Natural killer cell treated with Interleukin-12 subunit alpha and Interleukin-12 subunit beta and Interleukin-15 and Interleukin-18, amount 100 ng/mL, for 72 hours (primary cell): Measurements from ENCODE around the gene ZCRB1. TPM values are rescaled to one million over a fixed set of nuclear protein-coding genes. Genes with fewer than 3 reads are reported as not detected.
"Not testable (repeated sequence)": the region's sequence is repeated elsewhere in the genome, so short reads cannot be mapped to it uniquely, and the experiment has no call there.

Experiments
- ATAC-seq, 2 donors: fragments of 150-1000 bp; cut with Tn5 transposase in 1 of 2; sonication (Bioruptor Pico), chemical (Tn5 transposase) in 1 of 2; 2 replicates each; pipeline ENCODE4 v1.10.0; 2021
- DNase-seq: peaks from one replicate; pipeline ENCODE4 v3.0.0; 2022; ENCODE audit warnings: low spot score
- H3K27ac Mint-ChIP-seq, 2 donors: 1 replicate in 1 of 2; 2 replicates in 1 of 2; pipeline ENCODE4 v1.8.0; 2022; ENCODE audit warnings: mixed read lengths in 2 of 2, mild to moderate bottlenecking in 1 of 2, moderate library complexity in 1 of 2
- H3K27me3 Mint-ChIP-seq, 2 donors: 1 replicate in 1 of 2; 2 replicates in 1 of 2; pipeline ENCODE4 v1.8.0; 2022; ENCODE audit warnings: mixed read lengths in 2 of 2
- H3K36me3 Mint-ChIP-seq: one replicate; pipeline ENCODE4 v1.8.0; 2022; ENCODE audit warnings: mixed read lengths
- H3K4me1 Mint-ChIP-seq, 2 donors: 1 replicate in 1 of 2; 2 replicates in 1 of 2; pipeline ENCODE4 v1.8.0; 2022; ENCODE audit warnings: low read depth in 2 of 2, mixed read lengths in 2 of 2, mild to moderate bottlenecking in 1 of 2
- H3K4me3 Mint-ChIP-seq: one replicate; pipeline ENCODE4 v1.8.0; 2022; ENCODE audit warnings: mixed read lengths
- H3K9me3 Mint-ChIP-seq: 2 replicates; pipeline ENCODE4 v1.8.0; 2022; ENCODE audit warnings: mixed read lengths
- total RNA-seq, 2 donors: library from RNA; stranded (reverse); gene quantifications; one replicate each; pipeline ENCODE4 v1.2.3, GENCODE V29; 2022

ZCRB1 gene, protein sequence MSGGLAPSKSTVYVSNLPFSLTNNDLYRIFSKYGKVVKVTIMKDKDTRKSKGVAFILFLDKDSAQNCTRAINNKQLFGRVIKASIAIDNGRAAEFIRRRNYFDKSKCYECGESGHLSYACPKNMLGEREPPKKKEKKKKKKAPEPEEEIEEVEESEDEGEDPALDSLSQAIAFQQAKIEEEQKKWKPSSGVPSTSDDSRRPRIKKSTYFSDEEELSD
- 10 to 100 TPM; 50.6 to 60.8 TPM for total RNA-seq

DNA sequence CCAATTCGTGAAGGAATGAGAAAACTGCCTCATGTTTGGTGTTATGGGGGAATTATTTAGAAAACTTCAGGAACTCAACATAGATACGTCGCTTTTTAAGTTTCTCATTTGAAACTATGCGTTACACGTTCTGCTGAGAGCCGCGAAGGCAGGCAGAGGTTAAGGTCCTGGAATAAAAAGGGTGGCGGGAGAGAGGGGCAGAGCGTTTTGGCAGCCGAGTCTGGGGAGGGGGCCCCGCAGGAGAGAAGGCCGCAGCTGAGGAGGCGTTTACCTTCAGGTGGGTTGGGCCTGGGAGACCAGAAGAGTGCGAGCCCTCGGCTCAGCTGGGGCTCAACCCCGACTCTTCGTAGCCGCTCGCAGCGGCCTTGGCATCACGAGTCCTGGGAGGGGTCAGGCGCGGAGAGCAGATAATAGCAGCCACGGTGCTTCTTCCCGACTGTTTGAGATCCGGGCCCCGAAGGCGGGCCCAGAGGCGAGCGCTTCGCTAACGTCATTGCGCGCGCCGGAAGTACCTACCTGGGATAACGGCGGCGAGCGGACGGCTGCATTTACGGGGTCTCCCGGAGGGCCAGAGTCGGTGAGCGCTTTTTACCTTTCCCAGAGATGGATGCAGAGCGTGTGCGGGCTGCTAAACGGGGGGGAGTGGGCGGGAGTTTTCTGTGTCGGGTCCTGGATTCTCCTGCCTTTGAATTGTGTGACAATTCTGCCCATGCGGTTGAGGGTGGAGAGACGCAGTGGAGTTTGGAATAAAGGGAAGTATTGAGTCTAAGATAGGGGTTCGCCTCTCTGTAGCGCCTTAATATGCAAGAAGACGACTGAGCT is at the start of gene ZCRB1, which contains the start of gene PPHLN1:
Gene ZCRB1 (minus strand): TSS at position 442 of the 822 bp plus-strand sequence. CDS start 1,992 bp downstream, outside the sequence.
Gene PPHLN1 (plus strand): TSS at position 515 of the 822 bp plus-strand sequence. CDS start 9,736 bp downstream, outside the sequence.
- DNase-seq: peak; percentile 89
- Mint-ChIP-seq H3K9me3 (no peaks in the 10 kb centered on the region), H3K4me3 (peak within 1 kb of the TSS; percentile 87), H3K27me3 (no peaks in the 10 kb centered on the region), H3K36me3 (peaks cover 4% of the 10 kb centered on the region), H3K27ac (peak within 1 kb of the TSS; percentile 93 to 99), H3K4me1 (peaks cover 38 to 42% of the 10 kb centered on the region in 2 donors)
- ATAC-seq: peak; percentile 97 to 98

DNA sequence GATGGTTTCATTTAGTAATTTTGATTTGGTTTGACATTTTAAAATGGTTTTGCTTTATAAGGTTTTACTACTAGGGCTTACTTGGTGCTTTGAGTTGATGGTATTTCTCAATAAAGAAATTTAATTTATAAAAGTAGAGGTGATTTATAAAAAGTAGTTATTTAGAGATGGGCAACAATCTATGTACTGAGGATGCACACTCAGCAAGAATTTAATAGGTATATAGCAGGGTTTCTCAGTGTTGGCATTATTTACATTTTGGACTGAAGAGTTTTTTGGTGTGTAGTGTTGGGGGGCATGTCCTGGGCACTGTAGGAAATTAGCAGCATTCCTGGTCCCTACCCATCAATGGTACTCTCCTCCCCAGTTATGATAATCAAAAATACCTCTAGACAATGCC is 47.8 kb upstream of the ZCRB1 start:
- Mint-ChIP-seq H3K27me3 (no peaks in the 10 kb centered on the region), H3K27ac (no peak overlapping the region), H3K4me3 (no peak overlapping the region), H3K9me3 (no peaks in the 10 kb centered on the region), H3K4me1 (peaks cover 1 to 2% of the 10 kb centered on the region in 2 donors), H3K36me3 (peaks cover 6% of the 10 kb centered on the region)
- ATAC-seq (no peak), DNase-seq (no peak)

DNA sequence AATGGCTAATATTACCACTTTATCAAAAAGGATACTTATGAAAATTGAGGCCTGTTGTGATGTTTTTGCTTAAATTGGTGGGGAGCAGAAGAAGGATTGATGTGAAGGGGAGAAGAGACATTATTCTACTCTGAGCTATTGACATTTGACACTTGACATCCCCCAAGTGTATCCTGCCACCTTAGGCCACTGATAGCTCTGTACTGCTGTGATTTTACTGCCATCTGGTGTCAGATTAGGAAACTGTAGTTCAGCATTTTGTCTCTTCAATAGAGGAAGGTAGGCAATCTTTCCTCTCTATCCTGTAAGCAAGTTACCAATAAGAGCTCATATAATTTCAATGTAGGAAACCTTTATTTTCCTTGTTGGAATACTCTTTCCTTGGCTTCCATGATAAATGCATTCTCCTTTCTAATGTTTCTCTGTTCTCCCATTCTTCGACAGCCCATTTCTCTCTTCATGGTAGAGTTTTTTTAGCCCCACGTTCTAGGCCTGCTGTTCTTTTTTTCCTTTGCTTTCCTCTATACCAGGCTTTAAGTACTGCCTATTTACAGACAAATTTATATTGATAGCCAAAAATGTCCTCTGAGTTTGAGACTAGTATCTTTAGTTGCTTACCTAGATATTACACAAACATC is 46.4 kb upstream of the ZCRB1 start:
- peaks cover 0 to 2% of the 10 kb centered on the region in 2 donors for H3K4me1 Mint-ChIP-seq
- H3K27ac Mint-ChIP-seq: no peak overlapping the region
- ATAC-seq: peak; percentile 72 to 78
- no peaks in the 10 kb centered on the region for H3K9me3 Mint-ChIP-seq
- H3K36me3 Mint-ChIP-seq: peaks cover 6% of the 10 kb centered on the region
- DNase-seq: no peak
- no peaks in the 10 kb centered on the region for H3K27me3 Mint-ChIP-seq
- H3K4me3 Mint-ChIP-seq: no peak overlapping the region

DNA sequence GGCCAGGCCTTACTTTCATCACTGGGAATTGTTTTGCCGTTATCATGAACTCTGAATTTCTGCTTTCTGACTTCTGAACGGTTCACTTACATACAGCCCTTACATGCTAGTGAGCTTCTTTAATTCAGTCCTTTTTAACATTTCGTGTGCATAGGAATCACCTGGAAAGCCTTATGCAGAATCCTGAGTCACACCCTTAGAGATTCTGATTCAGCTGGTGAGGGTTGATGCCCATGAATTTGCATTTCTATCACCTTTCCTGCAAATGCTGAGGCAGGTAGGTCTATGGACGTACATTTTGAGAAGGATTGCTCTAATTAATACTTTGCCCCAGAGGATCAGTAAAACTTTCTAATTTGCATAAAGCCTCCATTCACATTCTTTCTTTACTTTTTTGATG is 44.1 kb upstream of the ZCRB1 start:
- Mint-ChIP-seq H3K9me3 (no peaks in the 10 kb centered on the region), H3K4me3 (no peak overlapping the region), H3K36me3 (no peaks in the 10 kb centered on the region), H3K4me1 (peaks cover 0 to 4% of the 10 kb centered on the region in 2 donors), H3K27me3 (no peaks in the 10 kb centered on the region), H3K27ac (no peak overlapping the region)
- DNase-seq (no peak), ATAC-seq (no peak)

DNA sequence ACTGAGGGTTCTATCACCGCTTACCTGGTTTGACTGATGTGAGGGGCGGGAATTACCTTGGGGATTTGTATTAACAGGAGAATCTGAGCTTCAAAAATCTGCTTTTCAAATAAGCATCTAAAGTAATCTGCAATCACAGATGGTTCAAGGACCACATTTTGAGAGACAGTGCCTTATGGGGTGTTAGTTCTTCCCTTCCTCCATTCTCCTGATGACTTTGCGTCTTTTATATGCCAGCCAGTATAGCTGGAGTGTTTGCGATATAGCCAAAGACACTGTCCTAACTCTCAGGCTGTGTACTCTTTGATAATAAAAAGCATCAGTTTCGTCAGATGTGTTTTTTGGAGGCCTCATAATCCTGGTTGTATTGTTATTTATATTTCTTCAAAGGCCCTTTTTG is 39.6 kb upstream of the ZCRB1 start:
- Mint-ChIP-seq H3K9me3 (no peaks in the 10 kb centered on the region), H3K36me3 (peaks cover 7% of the 10 kb centered on the region), H3K27ac (no peak overlapping the region), H3K27me3 (no peaks in the 10 kb centered on the region), H3K4me3 (no peak overlapping the region), H3K4me1 (peaks cover 19 to 24% of the 10 kb centered on the region in 2 donors)
- DNase-seq (no peak), ATAC-seq (no peak)

DNA sequence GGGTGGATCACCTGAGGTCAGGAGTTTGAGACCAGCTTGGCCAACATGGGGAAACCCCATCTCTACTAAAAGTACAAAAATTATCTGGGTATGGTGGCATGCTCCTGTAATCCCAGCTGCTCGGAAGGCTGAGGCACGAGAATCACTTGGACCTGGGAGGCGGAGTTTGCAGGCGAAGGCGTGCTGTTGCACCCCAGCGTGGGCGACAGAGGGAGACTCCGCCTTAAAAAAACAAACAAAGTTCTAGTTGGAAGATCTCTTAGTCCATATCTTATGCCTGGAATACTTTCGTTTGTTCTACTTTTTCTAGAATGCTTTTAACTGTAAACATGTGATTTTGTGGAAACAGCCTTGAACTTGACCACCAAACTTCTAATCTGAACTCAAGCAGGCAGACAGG is 38.8 kb upstream of the ZCRB1 start:
- Mint-ChIP-seq H3K27ac (no peak overlapping the region), H3K4me3 (no peak overlapping the region), H3K9me3 (no peaks in the 10 kb centered on the region), H3K27me3 (no peaks in the 10 kb centered on the region), H3K36me3 (peaks cover 7% of the 10 kb centered on the region), H3K4me1 (peaks cover 22 to 26% of the 10 kb centered on the region in 2 donors)
- ATAC-seq (no peak), DNase-seq (no peak)

DNA sequence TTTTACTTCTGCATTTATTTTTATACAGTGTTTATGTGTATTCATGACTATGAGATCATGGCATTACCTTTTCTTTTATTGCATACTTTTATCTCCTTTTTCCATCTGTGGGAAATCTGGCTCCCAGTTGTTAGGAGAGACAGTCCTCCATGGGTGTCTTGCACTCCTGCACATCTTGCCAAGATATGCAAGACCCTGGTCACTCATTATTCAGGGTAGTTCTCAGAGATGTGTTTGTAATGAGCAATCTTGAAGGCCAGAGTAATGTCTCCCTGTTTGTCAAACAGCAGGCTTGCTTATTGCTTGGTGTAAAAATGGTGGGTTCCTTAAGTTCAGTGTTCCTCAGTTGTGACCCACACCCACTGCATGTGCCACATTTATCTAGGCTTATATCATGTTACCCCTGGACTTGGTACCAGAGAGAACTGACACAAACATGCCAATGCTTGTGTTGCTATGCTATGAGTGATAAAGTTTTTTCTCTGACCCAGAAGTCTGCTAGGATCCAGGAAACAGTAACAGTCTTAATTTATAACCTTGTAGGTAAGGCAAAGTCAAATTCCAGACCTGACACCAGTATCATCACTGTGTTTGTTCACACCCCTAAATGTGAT is 36.9 kb upstream of the ZCRB1 start:
- H3K4me3 Mint-ChIP-seq: no peak overlapping the region
- peaks cover 26 to 30% of the 10 kb centered on the region in 2 donors for H3K4me1 Mint-ChIP-seq
- DNase-seq (no peak), ATAC-seq (no peak)
- no peaks in the 10 kb centered on the region for H3K27me3 Mint-ChIP-seq
- peak overlapping the region in 1 of 2 donors; percentile 12 for H3K27ac Mint-ChIP-seq
- no peaks in the 10 kb centered on the region for H3K9me3 Mint-ChIP-seq
- peaks cover 7% of the 10 kb centered on the region for H3K36me3 Mint-ChIP-seq

DNA sequence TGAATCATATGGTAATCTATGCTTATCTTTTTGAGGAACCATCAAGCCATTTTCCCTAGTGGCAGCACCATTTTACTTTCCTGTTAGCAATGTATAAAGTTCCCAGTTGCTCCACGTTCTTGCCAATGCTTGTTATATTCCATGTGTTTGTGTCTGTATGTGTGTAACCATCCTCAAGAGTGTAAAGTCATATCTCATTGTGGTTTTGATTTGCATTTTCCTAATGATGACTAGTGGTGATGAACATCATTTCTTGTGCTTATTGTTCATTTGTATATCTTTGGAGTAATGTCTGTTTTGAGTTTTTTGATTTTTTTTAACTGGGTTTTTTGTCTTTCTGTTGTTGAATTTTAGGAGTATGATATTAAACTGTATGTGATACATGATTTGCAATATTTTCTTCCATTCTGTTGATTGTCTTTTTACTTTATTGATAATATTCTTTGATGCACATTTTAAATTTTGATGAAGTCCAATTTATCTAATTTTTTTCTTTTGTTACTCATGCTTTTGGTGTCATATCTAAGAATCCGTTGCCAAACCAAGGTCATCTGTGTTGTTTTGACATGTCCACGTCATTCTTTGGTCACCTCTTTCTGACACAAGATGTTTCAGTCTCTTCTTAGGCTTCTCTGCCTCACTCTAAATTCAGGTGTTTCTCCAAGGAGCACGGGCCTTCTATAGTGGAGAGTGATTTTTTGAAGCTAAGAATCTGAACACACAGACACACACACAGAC is 36.2 kb upstream of the ZCRB1 start:
- Mint-ChIP-seq H3K4me3 (no peak overlapping the region), H3K4me1 (peaks cover 26 to 30% of the 10 kb centered on the region in 2 donors), H3K27ac (peak overlapping the region in 1 of 2 donors; percentile 12), H3K36me3 (peaks cover 7% of the 10 kb centered on the region), H3K27me3 (no peaks in the 10 kb centered on the region), H3K9me3 (no peaks in the 10 kb centered on the region)
- no peak for ATAC-seq
- no peak for DNase-seq

DNA sequence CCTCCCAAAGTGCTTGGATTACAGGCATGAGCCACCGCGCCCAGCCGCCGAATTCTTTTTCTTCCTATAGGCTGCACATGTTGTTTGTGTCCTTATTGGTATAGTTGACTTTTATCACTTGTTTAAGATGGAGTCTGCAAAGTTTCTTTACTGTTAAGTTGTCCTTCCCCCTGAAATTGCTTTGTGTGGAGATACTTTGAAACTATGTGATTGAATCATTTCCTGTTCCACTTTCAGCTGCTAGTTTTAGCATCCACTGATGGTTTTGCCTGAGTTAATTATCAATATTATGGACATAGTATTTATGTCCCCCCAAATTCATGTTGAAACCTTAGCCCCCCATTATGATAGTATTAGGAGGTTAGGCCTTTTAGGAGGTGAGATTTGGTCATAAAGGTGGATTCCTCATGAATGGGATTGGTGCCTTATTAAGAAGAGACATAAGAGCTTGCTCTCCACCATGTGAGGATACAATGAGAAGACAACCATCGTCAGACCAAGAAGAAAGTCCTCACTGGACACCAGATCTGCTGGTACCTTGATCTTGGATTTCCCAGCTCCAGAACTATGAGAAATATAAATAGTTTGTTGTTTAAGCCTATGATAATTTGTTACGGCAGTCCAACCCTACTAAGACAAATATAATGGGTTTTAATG is 35.0 kb upstream of the ZCRB1 start:
- ATAC-seq (no peak), DNase-seq (no peak)
- peak overlapping the region; percentile 42 to 77 for H3K27ac Mint-ChIP-seq
- peaks cover 24 to 30% of the 10 kb centered on the region in 2 donors for H3K4me1 Mint-ChIP-seq
- peaks cover 10% of the 10 kb centered on the region for H3K36me3 Mint-ChIP-seq
- H3K27me3 Mint-ChIP-seq: no peaks in the 10 kb centered on the region
- H3K4me3 Mint-ChIP-seq: peak overlapping the region; percentile 32
- no peaks in the 10 kb centered on the region for H3K9me3 Mint-ChIP-seq

DNA sequence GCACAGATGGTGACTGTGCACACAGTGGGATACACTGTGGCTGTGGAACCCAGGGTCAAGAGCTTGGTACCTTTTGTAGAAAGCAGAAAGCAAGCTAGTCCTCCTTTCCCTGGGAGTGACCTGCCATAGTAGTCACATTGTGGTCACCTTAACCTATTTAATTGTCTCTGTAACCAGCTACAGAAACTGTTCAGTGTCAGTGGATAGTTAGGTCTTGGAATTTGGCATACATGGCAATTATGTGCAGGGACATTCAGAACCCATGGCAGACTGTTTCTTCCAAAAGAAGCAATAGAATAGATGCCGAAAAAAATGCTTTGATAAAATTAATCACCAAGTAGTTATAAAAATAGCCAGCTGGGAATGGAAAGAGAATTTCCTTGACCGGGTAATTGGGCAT is 30.4 kb upstream of the ZCRB1 start:
- ATAC-seq (no peak), DNase-seq (no peak)
- no peaks in the 10 kb centered on the region for H3K27me3 Mint-ChIP-seq
- H3K27ac Mint-ChIP-seq: no peak overlapping the region
- H3K36me3 Mint-ChIP-seq: peaks cover 5% of the 10 kb centered on the region
- H3K4me1 Mint-ChIP-seq: peaks cover 13 to 14% of the 10 kb centered on the region in 2 donors
- no peaks in the 10 kb centered on the region for H3K9me3 Mint-ChIP-seq
- no peak overlapping the region for H3K4me3 Mint-ChIP-seq

DNA sequence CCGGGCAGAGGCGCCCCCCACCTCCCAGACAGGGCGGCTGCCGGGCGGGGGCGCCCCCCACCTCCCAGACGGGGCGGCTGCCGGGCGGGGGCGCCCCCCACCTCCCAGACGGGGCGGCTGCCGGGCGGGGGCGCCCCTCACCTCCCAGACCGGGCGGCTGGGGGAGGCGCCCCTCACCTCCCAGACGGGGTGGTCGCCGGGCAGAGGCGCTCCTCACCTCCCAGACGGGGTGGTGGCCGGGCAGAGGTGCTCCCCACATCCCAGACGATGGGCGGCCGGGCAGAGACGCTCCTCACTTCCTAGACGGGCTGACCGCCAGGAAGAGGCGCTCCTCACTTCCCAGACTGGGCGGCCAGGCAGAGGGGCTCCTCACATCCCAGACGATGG is 24.1 kb upstream of the ZCRB1 start:
- H3K4me1 Mint-ChIP-seq: peaks cover 3 to 14% of the 10 kb centered on the region in 2 donors
- H3K27ac Mint-ChIP-seq, H3K36me3 Mint-ChIP-seq, ATAC-seq, DNase-seq, H3K9me3 Mint-ChIP-seq, H3K4me3 Mint-ChIP-seq, H3K27me3 Mint-ChIP-seq: not testable (repeated sequence)

DNA sequence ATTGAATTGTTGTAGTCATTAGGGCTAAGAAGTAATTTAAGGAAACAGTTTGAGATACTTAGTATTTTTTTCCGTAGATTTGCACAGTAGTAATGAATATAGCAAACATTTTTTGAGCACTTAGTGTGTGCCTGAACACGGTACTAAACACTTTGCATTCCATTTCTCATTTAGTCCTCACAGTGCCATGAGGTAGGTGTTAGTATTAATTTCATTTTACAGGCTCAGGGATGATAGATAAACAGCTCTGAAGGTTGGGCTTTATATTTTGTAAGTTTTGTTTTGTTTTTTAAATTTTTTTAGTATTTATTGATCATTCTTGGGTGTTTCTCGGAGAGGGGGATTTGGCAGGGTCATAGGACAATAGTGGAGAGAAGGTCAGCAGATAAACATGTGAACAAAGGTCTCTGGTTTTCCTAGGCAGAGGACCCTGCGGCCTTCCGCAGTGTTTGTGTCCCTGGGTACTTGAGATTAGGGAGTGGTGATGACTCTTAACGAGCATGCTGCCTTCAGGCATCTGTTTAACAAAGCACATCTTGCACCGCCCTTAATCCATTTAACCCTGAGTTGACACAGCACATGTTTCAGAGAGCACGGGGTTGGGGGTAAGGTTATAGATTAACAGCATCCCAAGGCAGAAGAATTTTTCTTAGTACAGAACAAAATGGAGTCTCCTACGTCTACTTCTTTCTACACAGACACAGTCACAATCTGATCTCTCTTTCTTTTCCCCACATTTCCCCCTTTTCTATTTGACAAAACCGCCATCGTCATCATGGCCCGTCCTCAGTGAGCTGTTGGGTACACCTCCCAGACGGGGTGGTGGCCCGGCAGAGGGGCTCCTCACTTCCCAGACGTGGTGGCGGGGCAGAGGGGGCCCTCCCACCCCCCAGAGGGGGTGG is 23.5 kb upstream of the ZCRB1 start:
- not testable (repeated sequence) for H3K27me3 Mint-ChIP-seq, DNase-seq, H3K4me3 Mint-ChIP-seq, H3K27ac Mint-ChIP-seq, H3K36me3 Mint-ChIP-seq, H3K9me3 Mint-ChIP-seq, ATAC-seq
- peaks cover 3 to 14% of the 10 kb centered on the region in 2 donors for H3K4me1 Mint-ChIP-seq
